Left renal cortex interstitium (tissue), 4 donors: ENCODE results near the gene PRLR. TPM values are rescaled to one million over a fixed set of nuclear protein-coding genes. Genes with fewer than 3 reads are reported as not detected.

Experiments used
- DNase-seq, 4 donors: peaks; one replicate each; pipeline ENCODE4 v3.0.0-alpha.2; 2013; ENCODE audit warnings: low read depth in 4 of 4, low spot score in 2 of 4, missing footprints in 1 of 4
- polyA plus RNA-seq, 4 donors: library from polyadenylated mRNA; unstranded; fragments of 120-200 nt; gene quantifications; one replicate each; pipeline ENCODE4 v1.2.1, GENCODE V29; 2013; ENCODE audit not compliant: insufficient read length in 4 of 4

The PRLR gene
- polyA plus RNA-seq, 4 donors = 22.8 to 47.8 (median 38.7) TPM

- no peak for DNase-seq
Observed at GRCh38 chr5:35010676-35011075, 219.6 kb downstream of the PRLR start.

GRCh38 chr5:35009657-35010056 lies 220.6 kb downstream of the PRLR start:
- DNase-seq = no peak

- no peak for DNase-seq
Observed at GRCh38 chr5:35009019-35009418, 221.3 kb downstream of the PRLR start.

- no peak for DNase-seq
Observed at GRCh38 chr5:35004771-35005170, 225.5 kb downstream of the PRLR start.

- DNase-seq = no peak
Observed at GRCh38 chr5:35004200-35004599, 226.1 kb downstream of the PRLR start.

- DNase-seq = peak in 1 of 4 donors; percentile 54
Observed at GRCh38 chr5:35003018-35003957, 227.0 kb downstream of the PRLR start.

- no peak for DNase-seq
Observed at GRCh38 chr5:35002459-35002858, 227.8 kb downstream of the PRLR start.

- no peak for DNase-seq
Observed at GRCh38 chr5:35001842-35002241, 228.4 kb downstream of the PRLR start.

Other genes with a start within 250 kb of the PRLR start
- 10 to 100 TPM; 39.4 to 74.1 (median 51.8) TPM for gene AGXT2, start 182.5 kb downstream of the PRLR start, polyA plus RNA-seq